GM12801 (cell line): ENCODE measurements around the gene PRPF6.

Source experiments
- TF ChIP-seq, protein P1 (sequence below): IDR thresholded peaks from one replicate; pipeline ENCODE4 v1.5.1; 2011; ENCODE audit warnings: control low read depth; ENCODE audit not compliant: insufficient read length; ENCODE audit errors: extremely low read depth

PRPF6 gene

DNA sequence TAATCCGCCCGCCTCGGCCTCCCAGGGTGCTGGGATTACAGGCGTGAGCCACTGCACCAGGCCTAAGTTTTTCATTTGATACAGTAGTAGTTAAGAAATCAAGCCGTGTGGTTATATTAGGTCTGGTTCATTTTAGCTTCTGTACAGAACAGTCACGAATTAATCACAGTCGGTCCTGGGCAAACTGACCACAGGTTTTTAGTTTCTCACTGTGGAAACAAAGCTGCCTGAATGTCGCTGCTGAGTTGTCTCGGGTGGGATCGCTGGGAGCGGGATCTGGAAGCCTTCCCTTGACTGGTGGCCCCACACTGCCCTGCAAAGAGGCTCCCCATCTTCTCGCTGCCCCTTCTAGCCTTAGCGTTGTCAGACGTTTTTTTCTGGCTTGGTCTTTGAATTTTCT lies 43.3 kb upstream of the PRPF6 start:
- TF ChIP-seq, protein P1, sequence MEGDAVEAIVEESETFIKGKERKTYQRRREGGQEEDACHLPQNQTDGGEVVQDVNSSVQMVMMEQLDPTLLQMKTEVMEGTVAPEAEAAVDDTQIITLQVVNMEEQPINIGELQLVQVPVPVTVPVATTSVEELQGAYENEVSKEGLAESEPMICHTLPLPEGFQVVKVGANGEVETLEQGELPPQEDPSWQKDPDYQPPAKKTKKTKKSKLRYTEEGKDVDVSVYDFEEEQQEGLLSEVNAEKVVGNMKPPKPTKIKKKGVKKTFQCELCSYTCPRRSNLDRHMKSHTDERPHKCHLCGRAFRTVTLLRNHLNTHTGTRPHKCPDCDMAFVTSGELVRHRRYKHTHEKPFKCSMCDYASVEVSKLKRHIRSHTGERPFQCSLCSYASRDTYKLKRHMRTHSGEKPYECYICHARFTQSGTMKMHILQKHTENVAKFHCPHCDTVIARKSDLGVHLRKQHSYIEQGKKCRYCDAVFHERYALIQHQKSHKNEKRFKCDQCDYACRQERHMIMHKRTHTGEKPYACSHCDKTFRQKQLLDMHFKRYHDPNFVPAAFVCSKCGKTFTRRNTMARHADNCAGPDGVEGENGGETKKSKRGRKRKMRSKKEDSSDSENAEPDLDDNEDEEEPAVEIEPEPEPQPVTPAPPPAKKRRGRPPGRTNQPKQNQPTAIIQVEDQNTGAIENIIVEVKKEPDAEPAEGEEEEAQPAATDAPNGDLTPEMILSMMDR: no peak

DNA sequence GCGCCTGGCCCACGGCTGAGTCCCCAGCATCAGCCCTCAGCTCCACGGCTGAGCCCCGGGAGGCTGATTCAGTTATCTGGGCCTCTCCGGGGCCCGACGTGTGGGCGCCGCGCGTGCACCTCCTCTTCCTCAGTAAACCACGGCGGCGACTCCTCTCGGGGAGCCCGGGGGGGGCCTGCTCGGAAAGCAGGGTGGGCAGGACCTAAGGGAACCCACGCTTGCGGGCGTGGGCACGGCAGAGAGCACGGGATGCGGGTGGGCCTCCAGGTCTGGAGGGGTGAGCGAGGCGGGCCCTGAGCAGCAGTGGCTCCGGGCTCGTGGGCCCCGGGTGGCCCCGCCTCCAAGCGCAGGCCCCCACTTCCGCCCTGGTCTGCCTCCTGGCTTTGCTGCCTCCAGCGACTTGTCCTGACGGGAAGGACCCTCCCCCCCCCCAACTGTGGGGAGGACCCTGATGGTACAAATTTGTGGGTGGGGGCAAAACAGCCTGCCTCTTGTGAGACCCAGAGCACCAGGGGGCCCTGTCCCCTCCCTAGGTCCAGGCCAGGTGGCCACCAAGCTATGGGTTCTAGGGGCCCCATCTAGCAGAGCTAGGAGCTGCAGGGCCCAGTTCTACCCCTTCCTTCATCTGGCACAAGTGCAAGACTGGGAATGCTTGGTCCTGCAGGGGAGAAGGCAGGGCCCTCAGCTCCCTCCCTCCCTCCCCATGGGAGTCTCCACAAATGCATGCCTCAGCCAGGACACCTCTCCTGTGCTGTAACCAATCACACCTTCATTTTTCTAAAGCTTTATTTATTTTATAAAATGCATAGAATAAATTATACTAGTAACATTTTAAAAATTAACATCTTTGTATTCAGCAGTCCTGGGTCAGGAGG lies 41.6 kb upstream of the PRPF6 start:
- TF ChIP-seq, protein P1: no peak

DNA sequence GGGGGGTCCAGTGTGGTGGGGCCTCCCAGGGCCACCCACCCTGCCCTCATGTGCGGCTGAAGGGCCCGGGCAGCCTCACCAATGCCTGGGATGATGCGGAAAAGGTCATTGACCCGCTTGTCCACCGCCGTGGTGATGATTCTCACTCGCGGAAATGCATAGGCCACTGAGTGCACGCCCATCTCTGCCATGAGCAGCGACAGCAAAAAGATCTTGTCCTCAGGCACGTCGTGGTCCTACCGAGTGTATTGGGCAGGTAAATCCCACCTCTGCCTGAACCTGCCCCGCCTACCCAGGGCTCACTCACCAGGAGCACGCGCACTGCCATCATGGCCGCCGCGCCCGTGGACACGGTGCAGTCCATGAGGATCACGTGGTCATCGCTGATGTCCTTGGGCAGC lies 40.9 kb upstream of the PRPF6 start:
- TF ChIP-seq, protein P1: no peak

DNA sequence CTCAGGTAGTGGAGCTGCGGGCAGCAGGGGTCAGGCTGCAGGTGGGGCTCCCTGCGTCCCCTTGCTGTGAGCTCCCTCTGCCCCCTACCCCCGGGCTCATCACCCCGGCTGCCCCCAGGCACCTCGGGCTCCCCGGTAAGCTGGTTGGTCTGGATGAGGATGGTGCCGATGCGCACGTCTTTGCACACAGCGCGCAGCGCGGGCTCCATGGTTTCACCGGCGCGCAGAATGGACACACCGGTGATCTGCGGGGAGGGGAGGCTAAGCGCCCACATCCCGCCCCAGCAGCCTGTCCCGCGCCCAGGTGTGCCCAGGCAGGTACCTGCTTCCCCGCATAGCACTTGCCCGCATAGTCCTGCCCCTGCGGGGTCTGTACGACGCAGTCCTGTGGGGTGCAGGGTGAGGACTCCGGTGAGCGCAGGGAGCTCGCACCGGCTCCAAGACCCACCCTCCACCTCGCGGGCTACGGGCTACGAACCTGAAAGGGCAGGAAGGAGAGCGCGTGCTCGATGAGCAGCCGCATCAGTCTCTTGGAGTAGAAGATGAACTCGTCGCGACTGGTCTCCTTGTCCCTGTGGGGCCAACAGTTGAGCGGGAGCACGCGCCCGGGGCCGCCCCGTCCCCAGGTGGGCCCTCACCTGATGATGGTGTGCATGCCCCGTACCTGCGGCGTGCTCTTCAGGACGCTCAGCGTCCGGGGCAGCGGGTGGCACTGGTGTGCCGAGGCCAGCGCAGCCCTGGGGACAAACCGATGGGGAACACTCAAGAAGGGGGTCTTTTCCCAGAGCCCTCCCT lies 40.3 kb upstream of the PRPF6 start:
- TF ChIP-seq, protein P1: no peak

DNA sequence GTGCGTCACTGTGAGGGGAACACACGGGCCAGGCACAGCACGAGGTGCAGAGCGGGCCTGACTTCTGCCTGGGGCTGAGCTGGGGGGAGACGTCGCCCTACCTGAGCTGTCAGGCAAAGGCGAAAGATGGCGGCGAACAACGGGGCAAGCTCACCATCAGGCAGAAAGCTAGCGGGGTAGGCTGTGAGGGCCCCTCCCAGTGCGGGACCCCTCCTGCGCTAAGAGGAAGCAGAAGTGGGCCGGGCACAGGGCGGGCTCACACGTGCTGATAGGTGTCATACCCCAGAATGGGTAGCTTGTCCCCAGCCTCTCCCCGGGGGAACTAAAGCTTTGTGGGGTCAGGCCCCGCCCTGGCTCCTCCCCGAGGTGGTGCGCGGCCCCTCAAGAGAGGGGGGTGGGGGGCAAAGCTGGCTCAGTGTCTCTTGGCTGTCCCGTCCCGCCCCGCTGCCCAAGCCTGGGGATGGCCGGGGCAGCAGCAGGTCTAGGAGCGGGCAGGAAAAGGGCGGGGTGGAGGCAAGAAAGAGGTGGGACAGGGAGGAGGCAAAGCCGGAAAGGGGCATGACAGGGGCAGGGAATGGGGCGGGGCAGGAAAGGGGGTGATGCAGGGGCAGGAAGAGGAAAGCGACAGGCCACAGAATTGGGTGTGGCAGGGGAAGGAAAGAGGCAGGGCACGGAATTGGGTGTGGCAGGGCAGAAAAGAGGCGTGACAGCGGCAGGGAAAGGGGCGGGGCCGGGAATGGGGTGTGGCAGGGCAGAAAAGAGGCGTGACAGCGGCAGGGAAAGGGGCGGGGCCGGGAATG lies 39.5 kb upstream of the PRPF6 start:
- TF ChIP-seq, protein P1: no peak

DNA sequence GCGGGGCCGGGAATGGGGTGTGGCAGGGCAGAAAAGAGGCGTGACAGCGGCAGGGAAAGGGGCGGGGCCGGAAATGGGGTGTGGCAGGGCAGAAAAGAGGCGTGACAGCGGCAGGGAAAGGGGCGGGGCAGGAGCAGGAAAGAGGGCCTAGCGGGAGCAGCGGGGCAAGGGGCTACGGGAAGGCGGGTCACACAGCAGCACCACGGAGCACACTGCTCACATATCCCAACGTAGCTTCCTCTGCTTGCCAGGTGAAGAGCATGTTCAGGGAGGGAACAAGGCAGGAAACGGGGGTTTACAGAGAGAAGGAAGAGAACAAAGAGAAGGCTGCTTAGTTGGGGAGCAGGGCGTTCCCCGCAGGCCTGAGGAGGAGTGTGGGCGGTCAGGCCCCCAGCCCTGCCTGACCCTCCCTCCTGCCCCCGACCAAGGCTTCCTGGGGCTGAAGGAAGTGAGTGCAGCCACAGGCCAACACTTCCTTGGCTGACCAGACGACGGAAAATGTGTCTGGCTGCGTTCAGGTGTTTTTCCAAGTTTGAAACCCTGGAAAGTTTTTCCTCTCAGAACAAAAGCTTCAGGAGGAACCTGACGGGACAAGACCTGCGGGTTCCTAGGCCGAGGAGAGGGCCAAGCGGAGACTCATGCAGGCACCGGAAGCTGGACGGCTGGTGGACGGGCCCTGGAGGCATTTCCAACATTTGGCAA lies 38.5 kb upstream of the PRPF6 start:
- TF ChIP-seq, protein P1: no peak
